Activated CD4-positive, alpha-beta T cell treated with anti-CD3 and anti-CD28 coated beads, Interleukin-2, amount 10 ng/mL, durations not matched to agents 7 days and 5 days (primary cell): ENCODE results near the gene WDFY4. TPM values are rescaled to one million over a fixed set of nuclear protein-coding genes. Genes with fewer than 3 reads are reported as not detected.

Experiments
- CTCF ChIA-PET: fragments of 350-600 bp; sonication (Branson Sonifier 250); formaldehyde crosslinking; loops from one replicate; lab custom pipeline; 2021; ENCODE audit warnings: antibody characterized with exemption; lab: Charles Lee
- POLR2A ChIA-PET: fragments of 350-600 bp; sonication (Branson Sonifier 250); formaldehyde crosslinking; loops from one replicate; lab custom pipeline; 2021; ENCODE audit warnings: antibody characterized with exemption; lab: Charles Lee
- DNase-seq: peaks from one replicate; pipeline ENCODE4 v3.0.0-alpha.2; 2020
- H3K27ac Mint-ChIP-seq: one replicate; pipeline ENCODE4 v1.8.0; 2021; ENCODE audit warnings: mild to moderate bottlenecking, moderate library complexity, mixed read lengths
- H3K27me3 Mint-ChIP-seq: one replicate; pipeline ENCODE4 v1.8.0; 2021; ENCODE audit warnings: mixed read lengths
- H3K36me3 Mint-ChIP-seq: one replicate; pipeline ENCODE4 v1.8.0; 2021; ENCODE audit warnings: low read depth, mixed read lengths
- H3K4me1 Mint-ChIP-seq: one replicate; pipeline ENCODE4 v1.8.0; 2021; ENCODE audit warnings: mixed read lengths
- H3K4me3 Mint-ChIP-seq: one replicate; pipeline ENCODE4 v1.8.0; 2021; ENCODE audit warnings: mild to moderate bottlenecking, moderate library complexity, mixed read lengths
- H3K9me3 Mint-ChIP-seq: one replicate; pipeline ENCODE4 v1.8.0; 2021; ENCODE audit warnings: mixed read lengths
- total RNA-seq, 2 experiments: library from RNA; stranded (reverse); gene quantifications; one replicate each; pipeline ENCODE4 v1.2.3, GENCODE V29; 2021

The WDFY4 gene
- total RNA-seq, 2 experiments from 2014 or later, result 0.37 to 0.40 TPM

- CTCF ChIA-PET, result interaction anchor here (1.1 to 1.5 kb wide), 2 partner anchors 8 to 10 kb away, joined by 3 to 4 read pairs; no protein-coding TSS in a partner anchor
- peaks cover 30% of the 10 kb centered on the region for H3K27me3 Mint-ChIP-seq
- H3K27ac Mint-ChIP-seq, result no peak overlapping the region
- H3K4me1 Mint-ChIP-seq, result no peaks in the 10 kb centered on the region
- H3K9me3 Mint-ChIP-seq, result no peaks in the 10 kb centered on the region
- no peaks in the 10 kb centered on the region for H3K36me3 Mint-ChIP-seq
- no peak for DNase-seq
- POLR2A ChIA-PET, result no interaction called here
- no peak overlapping the region for H3K4me3 Mint-ChIP-seq
Observed at GRCh38 chr10:48648172-48648942, 36.3 kb upstream of the WDFY4 start.

- Mint-ChIP-seq H3K4me3 (no peak overlapping the region), H3K4me1 (no peaks in the 10 kb centered on the region), H3K9me3 (no peaks in the 10 kb centered on the region), H3K27me3 (peaks cover 36% of the 10 kb centered on the region), H3K36me3 (no peaks in the 10 kb centered on the region), H3K27ac (no peak overlapping the region)
- POLR2A ChIA-PET, result no interaction called here
- CTCF ChIA-PET, result no interaction called here
- DNase-seq, result no peak
Observed at GRCh38 chr10:48649349-48649944, 35.2 kb upstream of the WDFY4 start.

GRCh38 chr10:48651293-48651692, 33.4 kb upstream of the WDFY4 start:
- Mint-ChIP-seq H3K4me3 (no peak overlapping the region), H3K27ac (no peak overlapping the region), H3K9me3 (no peaks in the 10 kb centered on the region), H3K36me3 (no peaks in the 10 kb centered on the region), H3K4me1 (peaks cover under 1% of the 10 kb centered on the region), H3K27me3 (peaks cover 32% of the 10 kb centered on the region)
- POLR2A ChIA-PET, result no interaction called here
- CTCF ChIA-PET, result no interaction called here
- DNase-seq, result no peak

- H3K4me3 Mint-ChIP-seq, result no peak overlapping the region
- H3K4me1 Mint-ChIP-seq, result peaks cover 6% of the 10 kb centered on the region
- CTCF ChIA-PET, result no interaction called here
- H3K9me3 Mint-ChIP-seq, result no peaks in the 10 kb centered on the region
- POLR2A ChIA-PET, result no interaction called here
- no peak overlapping the region for H3K27ac Mint-ChIP-seq
- peaks cover 32% of the 10 kb centered on the region for H3K27me3 Mint-ChIP-seq
- no peak for DNase-seq
- H3K36me3 Mint-ChIP-seq, result no peaks in the 10 kb centered on the region
Observed at GRCh38 chr10:48651839-48652238, 32.8 kb upstream of the WDFY4 start.

GRCh38 chr10:48652344-48652743, 32.3 kb upstream of the WDFY4 start:
- Mint-ChIP-seq H3K4me3 (no peak overlapping the region), H3K27me3 (peaks cover 32% of the 10 kb centered on the region), H3K9me3 (no peaks in the 10 kb centered on the region), H3K36me3 (no peaks in the 10 kb centered on the region), H3K4me1 (peaks cover 6% of the 10 kb centered on the region), H3K27ac (no peak overlapping the region)
- POLR2A ChIA-PET, result no interaction called here
- CTCF ChIA-PET, result no interaction called here
- no peak for DNase-seq

- Mint-ChIP-seq H3K36me3 (no peaks in the 10 kb centered on the region), H3K9me3 (no peaks in the 10 kb centered on the region), H3K4me1 (peaks cover 6% of the 10 kb centered on the region), H3K27me3 (peaks cover 32% of the 10 kb centered on the region), H3K27ac (no peak overlapping the region), H3K4me3 (no peak overlapping the region)
- no peak for DNase-seq
- ChIA-PET CTCF (no interaction called here), POLR2A (no interaction called here)
Observed at GRCh38 chr10:48653347-48653746, 31.3 kb upstream of the WDFY4 start.

GRCh38 chr10:48653944-48654698, 30.6 kb upstream of the WDFY4 start:
- CTCF ChIA-PET, result no interaction called here
- Mint-ChIP-seq H3K27ac (no peak overlapping the region), H3K4me1 (peaks cover 6% of the 10 kb centered on the region)

GRCh38 chr10:48655411-48656240, 29.0 kb upstream of the WDFY4 start:
- H3K9me3 Mint-ChIP-seq, result no peaks in the 10 kb centered on the region
- no peak overlapping the region for H3K4me3 Mint-ChIP-seq
- H3K27ac Mint-ChIP-seq, result no peak overlapping the region
- DNase-seq, result no peak
- H3K36me3 Mint-ChIP-seq, result no peaks in the 10 kb centered on the region
- ChIA-PET POLR2A (interaction anchor here (0.6 kb wide), 1 partner anchor 352 kb away, joined by 3 read pairs; no protein-coding TSS in a partner anchor), CTCF (interaction anchor here (0.6 to 3.8 kb wide), 43 partner anchors 7 to 891 kb away, joined by 3 to 33 read pairs (median 4); partner anchors contain the start of gene ARHGAP22)
- peaks cover 6% of the 10 kb centered on the region for H3K4me1 Mint-ChIP-seq
- H3K27me3 Mint-ChIP-seq, result peaks cover 30% of the 10 kb centered on the region

More at GRCh38 chr10:48653944-48654698, 30.6 kb upstream of the WDFY4 start:
- POLR2A ChIA-PET, result no interaction called here
- H3K36me3 Mint-ChIP-seq, result no peaks in the 10 kb centered on the region
- no peak overlapping the region for H3K4me3 Mint-ChIP-seq
- no peak for DNase-seq
- H3K27me3 Mint-ChIP-seq, result peaks cover 32% of the 10 kb centered on the region
- no peaks in the 10 kb centered on the region for H3K9me3 Mint-ChIP-seq

GRCh38 chr10:48656241-48656913, 28.3 kb upstream of the WDFY4 start:
- peaks cover 6% of the 10 kb centered on the region for H3K4me1 Mint-ChIP-seq
- H3K9me3 Mint-ChIP-seq, result no peaks in the 10 kb centered on the region
- ChIA-PET CTCF (interaction anchor here (0.6 to 3.8 kb wide), 53 partner anchors 8 to 890 kb away, joined by 3 to 33 read pairs (median 4); partner anchors contain the start of genes ARHGAP22 and ERCC6), POLR2A (interaction anchor here (0.6 kb wide), 2 partner anchors 48 to 352 kb away, joined by 3 read pairs; no protein-coding TSS in a partner anchor)
- peak; percentile 85 for DNase-seq
- H3K36me3 Mint-ChIP-seq, result no peaks in the 10 kb centered on the region
- H3K27ac Mint-ChIP-seq, result no peak overlapping the region
- H3K4me3 Mint-ChIP-seq, result peak overlapping the region; percentile 64
- peaks cover 32% of the 10 kb centered on the region for H3K27me3 Mint-ChIP-seq

- H3K4me1 Mint-ChIP-seq, result peaks cover 6% of the 10 kb centered on the region
- ChIA-PET CTCF (interaction anchor here (0.6 to 3.8 kb wide), 41 partner anchors 8 to 882 kb away, joined by 3 to 33 read pairs (median 5); partner anchors contain the start of genes ARHGAP22 and ERCC6), POLR2A (interaction anchor here (0.6 kb wide), 1 partner anchor 49 kb away, joined by 3 read pairs; no protein-coding TSS in a partner anchor)
- H3K4me3 Mint-ChIP-seq, result peak overlapping the region; percentile 64
- no peaks in the 10 kb centered on the region for H3K36me3 Mint-ChIP-seq
- H3K27me3 Mint-ChIP-seq, result peaks cover 27% of the 10 kb centered on the region
- no peak for DNase-seq
- H3K9me3 Mint-ChIP-seq, result no peaks in the 10 kb centered on the region
- H3K27ac Mint-ChIP-seq, result no peak overlapping the region
Observed at GRCh38 chr10:48656914-48657305, 27.8 kb upstream of the WDFY4 start.

GRCh38 chr10:48657416-48657815, 27.3 kb upstream of the WDFY4 start:
- CTCF ChIA-PET, result interaction anchor here (1.1 to 3.8 kb wide), 17 partner anchors 22 to 845 kb away, joined by 3 to 33 read pairs (median 5); partner anchors contain the start of gene ARHGAP22
- no peak overlapping the region for H3K4me3 Mint-ChIP-seq
- H3K36me3 Mint-ChIP-seq, result no peaks in the 10 kb centered on the region
- no peak overlapping the region for H3K27ac Mint-ChIP-seq
- DNase-seq, result no peak
- H3K4me1 Mint-ChIP-seq, result peaks cover 6% of the 10 kb centered on the region
- H3K27me3 Mint-ChIP-seq, result peaks cover 27% of the 10 kb centered on the region
- H3K9me3 Mint-ChIP-seq, result no peaks in the 10 kb centered on the region
- POLR2A ChIA-PET, result no interaction called here
